Testis (tissue), 5 donors: ENCODE measurements around the gene BAD. TPM values are rescaled to one million over a fixed set of nuclear protein-coding genes. Genes with fewer than 3 reads are reported as not detected.

Experiments used
- DNase-seq: peaks from one replicate; pipeline ENCODE4 v3.0.0-alpha.2; 2019
- H3K27ac ChIP-seq, 2 donors: fragments of 200-600 bp; sonication (generic); one replicate each; pipeline ENCODE4 v1.5.1; 2019
- H3K27me3 ChIP-seq: fragments of 200-600 bp; sonication (generic); one replicate; pipeline ENCODE4 v1.5.1; 2019
- H3K36me3 ChIP-seq: fragments of 200-600 bp; sonication (generic); one replicate; pipeline ENCODE4 v1.5.1; 2017; ENCODE audit warnings: low read depth; ENCODE audit errors: missing control alignments
- H3K4me1 ChIP-seq: fragments of 200-600 bp; sonication (generic); one replicate; pipeline ENCODE4 v1.5.1; 2019
- H3K4me3 ChIP-seq, 2 donors: fragments of 200-600 bp; sonication (generic); one replicate each; pipeline ENCODE4 v1.5.1; 2017 to 2019
- H3K9me3 ChIP-seq: fragments of 200-600 bp; sonication (generic); one replicate; pipeline ENCODE4 v1.5.1; 2017
- CTCF ChIP-seq, 3 experiments: fragments of 450-650 bp in 2 of 3; fragments of 200-600 bp in 1 of 3; sonication (generic) in 1 of 3; IDR thresholded peaks; one replicate each; pipeline ENCODE4 v1.5.1; 2016 to 2019; ENCODE audit warnings: antibody characterized with exemption in 3 of 3, mild to moderate bottlenecking in 2 of 3, moderate library complexity in 1 of 3
- POLR2A ChIP-seq: fragments of 450-650 bp; IDR thresholded peaks from one replicate; pipeline ENCODE4 v1.6.1; 2017; ENCODE audit warnings: antibody characterized with exemption, mild to moderate bottlenecking, moderate library complexity
- WGBS, 2 donors: methylation state at CpG; one replicate each; pipeline ENCODE4 v1.1.5; 2018; 5-methylcytosine and 5-hydroxymethylcytosine counted together
- intact Hi-C: fragments of 100-400 bp; cut with DNase I; formaldehyde crosslinking; loops from one replicate; pipeline ENCODE4 v1.15.1; 2023; ENCODE audit warnings: low total_unique reads
- long read RNA-seq, 2 donors: transcript quantifications; one replicate each; lab custom pipeline, GENCODE V29; 2026
- polyA plus RNA-seq: library from polyadenylated mRNA; stranded (reverse); fragments of 350-450 nt; fragmentation: Illumina TruSeq; extraction: RNeasy Lipid Tissue Mini Kit (QIAGEN cat#74804); gene quantifications from one replicate; pipeline ENCODE4 v1.2.3, GENCODE V29; 2014; ENCODE audit warnings: low read depth, low replicate concordance; ENCODE audit not compliant: insufficient read depth
- total RNA-seq, 2 donors: library from RNA; depleted of rRNA; stranded (reverse); fragments of >200 nt; gene quantifications; one replicate each; pipeline ENCODE4 v1.2.3, GENCODE V29; 2016

The BAD gene
- total RNA-seq, result 100 to 1,000 TPM in 1 of 2 donors, 10 to 100 TPM in 1; 88.7 to 110 TPM
- 85.2 TPM for polyA plus RNA-seq
- long read RNA-seq, donor 1, transcript BAD-201 (4 exons, 929 nt), result major isoform, 31 of 80 reads
- long read RNA-seq, donor 1, transcript BAD-203 (3 exons, 1,157 nt), result minor isoform, 11 of 80 reads
- long read RNA-seq, donor 1, partial matches to known transcripts, result 31 of 80 reads
- long read RNA-seq, donor 1, other reads (novel, unspliced or antisense), result 5 of 80 reads
- long read RNA-seq, donor 2, transcript BAD-203 (3 exons, 1,157 nt), result minor isoform, 7 of 29 reads
- long read RNA-seq, donor 2, transcript BAD-201 (4 exons, 929 nt), result major isoform, 19 of 29 reads
- long read RNA-seq, donor 2, partial matches to known transcripts, result 0 of 29 reads
- long read RNA-seq, donor 2, other reads (novel, unspliced or antisense), result 0 of 29 reads

GRCh38 chr11:64284048-64284961 lies at the start of gene BAD:
Gene BAD (minus strand): TSS chr11:64284665. CDS start chr11:64284368, 297 bp downstream.
- 2 to 3% methylated on average over 19 to 28 of the region's 44 CpGs for WGBS, 2 donors
- TF ChIP-seq POLR2A, result no peak
- TF ChIP-seq CTCF (IDR thresholded peaks at IDR 0.05), result no peak
- Histone ChIP-seq H3K36me3 (no peaks in the 10 kb centered on the region), H3K4me1 (peaks cover 23% of the 10 kb centered on the region), H3K9me3 (no peaks in the 10 kb centered on the region), H3K27me3 (no peaks in the 10 kb centered on the region), H3K4me3 (peak within 1 kb of the TSS; percentile 80 to 93), H3K27ac (peak within 1 kb of the TSS; percentile 79 to 97)
- DNase-seq, result peak; percentile 98
- intact Hi-C loops, result no loop called here

DNA sequence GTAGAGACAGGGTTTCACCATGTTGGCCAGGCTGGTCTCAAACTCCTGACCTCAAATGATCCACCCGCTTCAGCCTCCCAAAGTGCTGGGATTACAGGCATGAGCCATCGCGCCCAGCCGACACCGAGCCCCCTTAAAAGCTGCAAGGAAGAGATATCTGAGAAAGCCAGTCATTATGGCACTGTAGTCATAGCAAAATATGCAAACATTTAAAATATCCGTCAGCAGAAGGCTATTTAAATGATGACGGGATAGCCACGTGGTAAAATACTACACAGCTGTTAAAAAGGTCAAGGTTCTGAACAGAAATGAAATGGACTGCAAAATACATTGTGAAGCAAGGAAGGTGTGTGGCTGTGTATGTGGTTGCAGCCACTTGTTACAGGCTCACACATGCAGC lies 49.1 kb upstream of the BAD start:
- Histone ChIP-seq H3K27ac (no peak overlapping the region), H3K4me3 (no peak overlapping the region), H3K27me3 (no peaks in the 10 kb centered on the region), H3K9me3 (no peaks in the 10 kb centered on the region), H3K36me3 (no peaks in the 10 kb centered on the region), H3K4me1 (peaks cover 17% of the 10 kb centered on the region)
- WGBS, 2 donors, result 89 to 93% methylated on average over 8 of the region's 8 CpGs
- intact Hi-C loops, result no loop called here
- no peak for DNase-seq
- TF ChIP-seq CTCF (IDR thresholded peaks at IDR 0.05), result no peak
- TF ChIP-seq POLR2A, result no peak

DNA sequence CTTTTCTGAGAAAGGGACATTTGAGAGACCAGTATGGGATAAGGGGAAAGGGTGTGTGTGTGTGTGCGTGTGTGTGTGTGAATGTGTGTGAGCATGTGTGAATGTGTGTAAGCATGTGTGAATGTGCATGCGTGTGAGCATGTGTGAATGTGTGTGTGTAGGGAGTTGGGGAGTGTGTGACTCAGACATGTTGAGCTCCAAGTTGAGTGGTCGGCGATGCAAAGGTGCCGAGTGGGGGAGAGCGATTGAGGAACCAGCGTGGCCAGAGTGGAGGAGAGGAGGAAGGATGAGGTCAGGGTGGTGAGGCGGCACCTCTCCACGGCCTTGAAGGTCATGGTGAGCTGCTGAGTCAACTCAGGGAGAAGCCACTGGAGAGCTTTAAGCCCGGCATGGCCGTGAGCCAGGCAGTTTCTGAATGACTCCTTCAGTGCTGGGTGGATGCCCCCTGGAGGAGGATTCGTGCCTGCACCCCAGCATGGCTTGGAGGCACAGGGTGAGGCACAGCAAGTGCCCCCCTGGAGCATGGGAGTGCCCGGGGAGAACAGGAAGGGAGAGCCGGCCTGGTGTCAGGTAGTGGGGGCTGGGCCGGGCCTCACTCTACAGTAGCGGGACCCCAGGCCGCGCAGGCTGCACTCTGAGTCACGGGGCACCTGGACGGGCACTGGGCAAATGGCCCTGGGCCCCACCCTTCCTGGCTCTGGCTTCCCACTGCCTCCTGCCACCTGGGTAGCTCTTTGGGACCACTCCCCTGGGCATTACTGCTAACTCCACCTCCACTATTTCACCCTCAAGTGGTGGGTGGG lies 47.3 kb upstream of the BAD start:
- TF ChIP-seq POLR2A (no peak), CTCF (IDR thresholded peaks at IDR 0.05) (peak in 1 of 3 experiments; percentile 8)
- intact Hi-C loops, result no loop called here
- Histone ChIP-seq H3K9me3 (no peaks in the 10 kb centered on the region), H3K4me3 (no peak overlapping the region), H3K36me3 (no peaks in the 10 kb centered on the region), H3K27ac (no peak overlapping the region), H3K27me3 (no peaks in the 10 kb centered on the region), H3K4me1 (peaks cover 17% of the 10 kb centered on the region)
- 56 to 57% methylated on average over 16 to 20 of the region's 20 CpGs for WGBS, 2 donors
- peak; percentile 86 for DNase-seq

DNA sequence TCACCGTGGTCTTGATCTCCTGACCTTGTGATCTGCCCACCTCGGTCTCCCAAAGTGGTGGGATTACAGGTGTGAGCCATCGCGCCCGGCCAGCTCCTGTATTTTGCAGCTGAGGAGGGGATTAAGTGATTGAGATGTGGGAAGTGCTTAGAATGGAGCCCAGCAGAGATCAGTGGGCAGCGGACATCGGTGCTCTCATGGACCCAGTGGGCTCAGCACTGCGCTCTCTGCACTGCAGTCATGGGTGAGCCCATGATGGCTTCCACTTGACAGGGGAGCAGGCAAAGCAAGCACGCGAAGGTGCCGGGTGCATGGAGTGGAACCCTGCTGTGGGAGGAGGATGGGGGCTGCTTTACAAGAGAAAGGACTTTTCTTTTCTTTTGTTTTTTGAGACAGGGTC lies 46.4 kb upstream of the BAD start:
- no peak for DNase-seq
- Histone ChIP-seq H3K4me3 (no peak overlapping the region), H3K27me3 (no peaks in the 10 kb centered on the region), H3K36me3 (no peaks in the 10 kb centered on the region), H3K27ac (no peak overlapping the region), H3K4me1 (peaks cover 17% of the 10 kb centered on the region), H3K9me3 (no peaks in the 10 kb centered on the region)
- intact Hi-C loops, result no loop called here
- 77 to 84% methylated on average over 11 of the region's 11 CpGs for WGBS, 2 donors
- TF ChIP-seq POLR2A, result no peak
- TF ChIP-seq CTCF (IDR thresholded peaks at IDR 0.05), result no peak
